ENCODE results near the gene ZNF316.
"Not testable (repeated sequence)": the region's sequence is repeated elsewhere in the genome, so short reads cannot be mapped to it uniquely, and the experiment has no call there.

ZNF316 gene

DNA sequence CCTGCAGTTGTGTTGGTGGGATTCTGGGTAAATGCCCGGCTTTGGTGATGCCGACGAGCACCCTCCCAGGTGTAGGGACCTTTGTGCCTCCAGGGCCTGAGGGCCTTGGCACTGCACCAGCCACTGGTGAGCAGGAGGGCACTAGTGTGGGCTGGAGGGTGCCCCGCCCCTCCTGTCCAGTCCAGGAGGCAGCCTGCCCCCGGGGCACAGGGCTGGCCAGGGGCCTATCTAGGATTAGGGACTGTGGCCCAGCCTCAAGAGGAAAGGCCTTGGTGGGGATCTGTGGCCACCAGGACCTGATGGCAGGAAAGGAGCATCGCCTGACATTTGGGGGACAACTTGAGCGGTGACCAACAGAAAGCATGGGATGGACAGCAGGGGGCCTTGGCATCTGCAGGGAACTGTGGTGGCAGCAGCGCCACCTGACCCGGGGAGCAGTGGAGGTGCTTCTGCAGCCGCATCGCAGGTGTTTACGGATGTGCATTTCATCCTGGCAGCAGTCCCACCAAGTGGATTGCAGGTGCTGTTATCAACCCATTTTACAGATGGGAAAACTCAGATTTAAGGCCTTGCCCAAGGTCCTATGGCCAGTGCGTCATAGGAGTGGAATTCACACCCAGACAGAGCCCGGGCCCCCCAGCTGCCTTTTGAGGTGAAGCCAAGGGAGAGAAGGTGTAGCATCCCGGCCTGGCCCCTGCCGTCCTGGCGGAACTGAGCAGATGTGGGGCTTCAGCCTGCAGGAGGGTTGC, 11.1 kb downstream of the ZNF316 start:
- no peak for DNase-seq

DNA sequence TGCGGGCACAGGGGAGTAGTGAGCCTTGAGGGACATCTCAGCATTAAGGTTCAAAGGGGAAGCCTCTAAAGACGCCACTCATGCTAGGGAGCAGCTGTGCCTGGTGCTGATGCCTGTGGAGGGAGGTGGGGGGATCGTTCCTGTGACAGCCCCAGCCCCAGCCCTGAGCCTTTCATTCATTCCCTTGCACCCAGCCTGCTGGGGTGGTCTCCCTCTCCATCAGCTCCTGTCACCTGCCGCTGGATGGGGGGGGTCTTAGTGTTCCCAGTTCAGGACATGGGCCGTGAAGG, 11.6 kb downstream of the ZNF316 start:
- DNase-seq = no peak

DNA sequence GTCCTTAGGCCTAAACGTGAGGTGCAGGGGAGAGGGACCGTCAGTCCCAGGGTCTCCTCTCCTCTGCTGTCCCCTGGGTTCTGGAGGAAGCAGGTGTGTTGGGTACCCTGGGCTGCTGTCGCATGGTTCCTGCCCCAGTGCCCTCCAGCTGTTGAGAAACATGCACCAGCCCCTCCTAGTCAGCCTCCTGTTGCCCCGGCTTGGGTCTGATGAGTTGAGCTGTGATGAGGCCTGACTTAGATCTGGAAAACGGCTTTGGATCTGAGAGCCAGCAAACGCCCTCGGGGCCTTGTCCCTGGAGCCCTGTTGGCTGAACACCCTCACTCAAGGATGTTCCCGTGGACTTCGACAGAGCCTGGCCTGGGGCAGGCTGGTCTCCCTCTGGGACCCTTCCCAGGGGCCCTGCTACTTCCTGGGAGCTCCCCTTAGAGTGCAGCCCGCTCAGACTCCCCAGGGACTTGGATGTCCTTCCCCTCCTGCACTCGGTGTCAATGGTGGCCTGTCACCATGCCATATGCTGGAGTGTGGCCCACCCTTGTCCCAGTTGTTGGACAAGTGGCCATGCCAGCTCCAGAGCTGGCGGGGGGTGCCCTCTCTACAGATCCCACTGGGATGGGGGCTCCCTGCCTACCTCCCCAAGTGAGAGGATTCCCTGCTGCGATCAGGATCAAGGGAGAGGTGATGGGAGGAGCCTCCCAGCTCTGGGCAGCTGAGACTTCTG, 12.3 kb downstream of the ZNF316 start:
- no peak for DNase-seq

DNA sequence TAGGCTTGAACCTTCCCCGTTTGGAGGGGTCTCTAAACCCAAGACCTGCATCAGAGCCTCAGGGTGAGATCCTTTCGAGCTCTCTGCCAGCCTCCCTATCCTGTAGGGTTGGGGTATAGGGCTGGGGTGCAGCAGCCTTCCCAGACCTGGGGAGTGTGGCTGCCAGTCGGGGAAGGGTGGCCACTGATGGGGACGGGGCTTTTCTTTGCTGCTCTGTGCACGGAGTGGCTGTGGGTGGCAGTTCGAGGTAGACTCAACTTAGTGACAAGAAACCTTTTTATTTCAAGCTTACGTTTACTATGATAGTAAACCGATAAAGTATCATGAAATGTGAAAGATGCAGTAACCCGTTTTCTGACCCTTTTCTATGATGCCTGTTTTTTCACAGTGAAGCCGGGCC, 13.0 kb downstream of the ZNF316 start:
- no peak for DNase-seq

DNA sequence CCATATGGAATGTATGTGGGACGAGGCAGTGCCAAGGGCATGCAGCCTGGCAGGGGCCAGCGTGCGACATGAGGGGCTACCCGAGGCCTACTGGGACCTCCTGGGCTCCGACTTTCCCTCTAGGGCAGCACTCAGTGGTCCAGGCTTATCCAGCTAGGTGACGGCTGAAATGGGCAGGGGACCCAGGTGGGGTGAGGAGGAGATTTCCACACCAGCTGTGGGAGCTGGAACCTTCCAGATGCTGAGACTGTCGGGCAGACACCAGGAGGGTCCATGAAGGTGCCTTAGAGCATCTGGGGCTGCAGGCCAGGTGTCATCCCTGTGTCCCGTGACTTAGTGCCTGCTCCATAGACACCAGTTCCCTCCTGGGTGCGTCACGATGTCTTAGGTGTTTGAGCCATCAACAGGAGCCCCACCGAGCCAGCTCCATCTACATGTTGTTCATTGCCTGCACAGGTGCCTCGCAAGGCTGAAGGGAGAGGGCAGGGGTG, 13.4 kb downstream of the ZNF316 start:
- DNase-seq = no peak

DNA sequence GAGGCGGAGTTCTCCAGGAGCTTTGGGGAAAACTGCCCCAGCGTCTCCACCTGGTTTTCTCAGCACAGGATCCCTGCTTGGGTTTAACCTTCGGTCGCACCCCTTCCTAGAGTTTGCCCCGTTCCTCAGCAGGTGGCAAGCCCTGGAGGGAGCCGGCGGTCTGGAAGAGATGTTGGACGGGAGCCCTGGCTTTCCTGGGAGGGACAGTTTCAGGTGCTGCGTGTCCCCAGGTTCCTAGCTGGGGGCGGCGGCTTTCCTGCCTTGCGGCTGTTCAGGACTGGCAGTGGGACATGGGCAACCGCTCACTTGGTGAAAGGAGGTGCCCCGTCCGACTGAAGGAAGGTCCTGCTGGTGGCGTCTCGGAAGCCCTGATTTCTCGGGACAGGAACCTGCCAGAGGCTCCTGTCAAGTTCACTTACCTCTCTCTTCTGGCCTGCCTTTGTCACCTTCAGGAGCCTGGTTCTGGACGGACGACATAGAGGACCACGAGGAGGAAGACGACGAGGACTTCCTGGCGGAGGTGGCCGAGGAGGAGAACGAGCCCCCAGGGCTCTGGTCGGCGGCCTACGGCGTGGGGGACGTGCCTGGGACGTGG, 14.8 kb downstream of the ZNF316 start:
- no peak for DNase-seq

DNA sequence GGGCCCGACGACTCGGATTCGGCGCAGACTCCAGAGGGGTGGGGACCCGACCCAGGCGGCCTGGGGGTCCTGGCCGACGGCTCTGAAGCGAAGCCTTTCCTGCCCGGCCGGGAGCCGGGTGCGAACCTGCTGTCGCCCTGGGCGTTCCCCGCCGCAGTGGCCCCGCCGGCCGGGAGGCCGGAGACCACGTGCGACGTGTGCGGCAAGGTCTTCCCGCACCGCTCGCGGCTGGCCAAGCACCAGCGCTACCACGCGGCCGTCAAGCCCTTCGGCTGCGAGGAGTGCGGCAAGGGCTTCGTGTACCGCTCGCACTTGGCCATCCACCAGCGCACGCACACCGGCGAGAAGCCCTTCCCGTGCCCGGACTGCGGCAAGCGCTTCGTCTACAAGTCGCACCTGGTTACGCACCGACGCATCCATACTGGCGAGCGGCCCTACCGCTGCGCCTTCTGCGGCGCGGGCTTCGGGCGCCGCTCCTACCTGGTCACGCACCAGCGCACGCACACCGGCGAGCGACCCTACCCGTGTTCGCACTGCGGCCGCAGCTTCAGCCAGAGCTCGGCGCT, 15.4 kb downstream of the ZNF316 start:
- no peak for DNase-seq

DNA sequence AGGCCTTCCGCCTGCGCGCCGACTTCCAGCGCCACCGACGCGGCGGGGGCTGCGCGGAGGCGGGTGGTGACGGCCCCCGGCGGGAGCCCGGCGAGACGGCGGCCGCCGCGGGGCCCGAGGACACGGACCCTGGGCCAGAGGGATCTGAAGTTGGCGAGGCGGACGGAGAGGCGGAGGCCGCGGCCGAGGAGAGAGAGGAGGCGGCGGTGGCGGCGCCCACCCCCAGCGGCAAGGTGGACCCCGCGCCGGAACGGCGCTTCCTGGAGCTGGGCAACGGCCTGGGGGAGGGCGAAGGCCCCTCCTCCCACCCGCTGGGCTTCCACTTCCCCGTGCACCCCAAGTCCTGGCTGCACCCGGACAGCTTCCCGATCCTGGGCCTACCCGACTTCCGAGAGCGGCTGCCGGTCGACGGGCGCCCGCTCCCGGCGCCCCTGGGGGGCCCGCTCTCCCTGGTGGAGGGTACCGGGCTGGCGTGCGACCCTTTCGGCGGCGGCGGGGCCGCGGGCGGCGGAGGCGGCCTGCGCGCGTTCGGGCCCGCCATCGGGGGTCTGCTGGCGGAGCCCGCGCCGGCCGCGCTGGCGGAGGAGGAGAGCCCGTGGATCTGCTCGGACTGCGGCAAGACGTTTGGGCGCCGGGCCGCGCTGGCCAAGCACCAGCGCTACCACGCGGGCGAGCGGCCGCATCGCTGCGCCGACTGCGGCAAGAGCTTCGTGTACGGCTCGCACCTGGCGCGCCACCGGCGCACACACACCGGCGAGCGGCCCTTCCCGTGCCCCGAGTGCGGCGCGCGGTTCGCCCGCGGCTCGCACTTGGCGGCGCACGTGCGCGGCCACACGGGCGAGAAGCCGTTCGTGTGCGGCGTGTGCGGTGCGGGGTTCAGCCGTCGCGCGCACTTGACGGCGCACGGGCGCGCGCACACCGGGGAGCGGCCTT, 16.2 kb downstream of the ZNF316 start:
- DNase-seq = no peak

DNA sequence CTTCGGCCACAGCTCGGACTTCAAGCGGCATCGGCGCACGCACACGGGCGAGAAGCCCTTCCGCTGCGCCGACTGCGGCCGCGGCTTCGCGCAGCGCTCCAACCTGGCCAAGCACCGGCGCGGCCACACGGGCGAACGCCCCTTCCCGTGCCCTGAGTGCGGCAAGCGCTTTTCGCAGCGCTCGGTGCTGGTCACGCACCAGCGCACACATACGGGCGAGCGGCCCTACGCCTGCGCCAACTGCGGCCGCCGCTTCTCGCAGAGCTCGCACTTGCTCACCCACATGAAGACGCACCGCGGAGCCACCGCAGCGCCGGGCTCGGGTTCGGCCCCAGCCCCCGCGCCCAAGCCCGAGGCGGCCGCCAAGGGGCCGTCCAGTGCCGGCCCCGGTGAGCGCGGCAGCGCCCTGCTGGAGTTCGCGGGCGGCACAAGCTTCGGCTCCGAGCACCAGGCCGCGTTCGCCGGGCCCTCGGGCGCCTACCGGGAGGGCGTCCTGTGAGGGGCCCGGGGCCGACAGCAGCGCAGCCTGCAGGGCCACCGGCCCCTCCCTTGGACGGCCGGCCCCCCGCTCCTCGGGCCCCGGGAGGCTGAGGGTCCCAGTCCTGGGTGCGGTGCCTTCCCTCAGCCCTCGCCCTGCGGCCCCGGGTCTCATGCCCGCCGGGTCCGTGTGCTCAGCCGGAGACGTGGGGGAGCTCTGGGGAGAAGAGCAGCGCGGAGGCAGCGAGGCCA, 17.2 kb downstream of the ZNF316 start:
- DNase-seq = no peak

DNA sequence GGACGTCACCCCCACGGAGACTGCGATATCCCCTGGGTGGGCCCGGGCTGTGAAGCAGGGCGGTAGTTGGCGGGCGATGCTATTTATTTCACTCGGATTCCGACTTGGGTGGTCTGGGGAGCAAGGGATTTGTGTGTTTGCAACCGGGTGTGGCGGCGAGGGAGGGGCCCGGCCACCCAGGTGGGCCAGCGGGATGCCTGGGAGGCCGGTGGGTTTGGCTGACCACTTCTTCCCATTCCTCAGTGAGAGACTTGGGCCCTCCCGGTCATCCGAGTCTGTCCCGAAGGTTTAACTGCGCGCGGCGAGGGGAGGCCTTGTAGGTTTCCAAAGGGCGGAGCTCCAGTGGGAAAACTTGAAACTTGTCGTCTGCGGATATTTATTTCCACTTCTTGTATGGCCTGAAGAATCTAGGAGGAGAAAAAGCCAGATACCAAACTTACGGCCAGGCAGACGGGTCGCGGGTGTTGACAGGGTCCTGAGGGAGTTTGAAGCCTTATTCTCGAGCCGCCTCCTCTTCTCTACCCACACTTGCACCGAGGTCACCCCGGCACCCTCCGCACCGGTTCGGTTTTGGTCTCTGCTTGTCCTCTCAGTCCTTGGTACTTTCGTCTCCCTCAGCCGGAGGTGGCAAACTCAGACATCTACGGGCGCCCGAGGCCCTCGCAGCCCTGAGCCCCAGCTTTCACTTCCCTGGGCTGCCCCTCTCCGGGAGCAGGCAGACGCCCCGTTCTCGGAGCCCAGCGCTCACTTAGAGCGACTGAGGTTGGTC, 17.9 kb downstream of the ZNF316 start:
- no peak for DNase-seq

DNA sequence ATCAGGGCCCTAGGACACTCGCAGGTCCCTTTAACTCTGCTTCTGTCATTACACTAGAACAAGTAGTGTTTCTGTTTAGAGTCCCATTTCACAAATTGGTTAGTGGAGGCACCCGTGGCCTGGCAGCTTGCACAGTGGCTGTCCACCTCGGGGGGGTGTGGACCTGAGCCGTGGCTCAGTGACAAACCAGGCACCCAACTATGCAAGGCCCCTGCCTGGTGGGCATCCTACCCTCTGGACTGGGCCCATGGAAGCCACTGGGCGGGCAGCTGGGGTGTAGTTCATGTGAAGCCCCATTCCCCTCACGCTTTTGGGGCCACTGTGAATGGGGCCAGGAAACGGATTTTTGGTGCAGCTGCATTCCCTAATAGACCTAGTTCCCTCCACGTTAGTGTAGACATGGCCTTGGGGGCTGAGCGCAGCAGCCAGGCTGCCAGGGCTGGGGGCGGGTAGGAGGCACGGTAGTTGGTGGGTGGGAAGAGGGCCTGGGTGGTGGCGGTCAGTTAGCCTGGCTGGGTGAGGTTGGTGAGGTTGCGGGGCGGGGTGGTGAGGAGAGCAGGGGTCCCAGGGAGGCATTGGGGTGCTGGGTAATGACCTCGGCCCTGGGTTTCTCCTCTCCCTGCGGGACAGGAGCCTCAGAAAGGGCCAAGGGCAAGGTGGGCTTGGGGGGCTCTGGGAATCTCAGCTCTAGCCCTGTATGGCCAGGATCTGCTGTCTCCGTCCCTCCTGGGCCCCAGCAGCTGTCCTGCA, 18.7 kb downstream of the ZNF316 start:
- DNase-seq = no peak

DNA sequence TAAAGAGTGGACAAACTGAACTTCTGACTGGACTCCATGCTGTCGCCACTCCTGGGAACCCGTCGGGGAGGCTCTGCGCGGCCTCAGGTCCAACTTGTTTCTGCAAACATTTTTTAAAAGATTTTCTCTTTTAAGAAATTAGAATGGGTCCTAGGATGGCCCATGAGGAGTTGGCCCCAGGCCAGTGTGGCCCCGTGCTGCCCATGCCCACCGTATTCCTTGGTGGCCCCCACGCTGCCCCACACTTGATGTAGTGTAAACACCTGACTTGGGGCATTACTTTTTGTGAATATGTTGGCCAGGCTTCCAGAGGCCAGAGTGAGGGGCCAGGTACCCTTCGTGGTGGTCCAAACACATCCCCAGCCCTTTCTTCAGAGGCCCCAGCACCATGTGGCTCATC, 19.3 kb downstream of the ZNF316 start:
- DNase-seq = no peak

DNA sequence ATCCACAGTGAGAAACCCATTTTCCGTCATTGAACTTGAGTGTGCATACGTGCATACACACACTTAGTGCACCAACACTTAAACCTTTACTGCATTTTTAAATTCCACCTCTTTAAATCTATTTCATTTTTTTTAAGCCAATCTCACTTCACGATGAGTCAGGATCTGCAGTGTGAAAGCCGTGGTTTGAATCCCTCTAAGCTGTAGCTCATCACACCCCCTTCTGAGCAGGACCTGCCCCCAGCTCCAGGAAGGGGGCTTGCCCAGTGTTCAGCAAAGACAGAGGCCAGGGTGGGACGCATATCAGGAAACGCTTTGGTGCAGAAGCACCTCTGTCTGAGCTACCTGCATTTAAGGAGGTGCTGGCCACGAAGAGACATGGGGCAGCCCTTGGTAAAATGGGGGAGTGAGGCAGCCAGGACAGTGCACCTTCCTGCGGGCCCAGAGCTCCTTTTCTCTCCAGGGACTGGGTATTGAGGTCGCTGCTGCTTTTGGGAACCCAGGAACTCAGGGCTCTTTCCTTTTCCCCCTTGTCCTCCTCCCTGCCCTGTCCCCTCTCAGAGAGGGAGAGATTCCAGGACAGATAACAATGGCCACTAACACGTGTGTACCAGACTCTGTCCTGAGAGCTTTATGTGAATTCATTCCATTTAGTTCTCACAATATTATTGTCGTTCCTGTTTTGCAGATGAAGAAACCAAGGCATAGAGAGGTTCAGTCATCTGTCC, 21.7 kb downstream of the ZNF316 start:
- DNase-seq = no peak

DNA sequence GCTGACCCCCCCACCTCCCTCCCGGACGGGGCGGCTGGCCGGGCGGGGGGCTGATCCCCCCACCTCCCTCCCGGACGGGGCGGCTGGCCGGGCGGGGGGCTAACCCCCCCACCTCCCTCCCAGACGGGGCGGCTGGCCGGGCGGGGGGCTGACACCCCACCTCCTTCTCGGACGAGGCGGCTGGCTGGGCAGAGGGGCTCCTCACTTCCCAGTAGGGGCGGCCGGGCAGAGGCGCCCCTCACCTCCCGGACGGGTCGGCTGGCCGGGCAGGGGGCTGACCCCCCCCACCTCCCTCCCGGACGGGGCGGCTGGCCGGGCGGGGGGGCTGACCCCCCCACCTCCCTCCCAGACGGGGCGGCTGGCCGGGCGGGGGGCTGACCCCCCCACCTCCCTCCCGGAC, 33.7 kb downstream of the ZNF316 start:
- DNase-seq = not testable (repeated sequence)

DNA sequence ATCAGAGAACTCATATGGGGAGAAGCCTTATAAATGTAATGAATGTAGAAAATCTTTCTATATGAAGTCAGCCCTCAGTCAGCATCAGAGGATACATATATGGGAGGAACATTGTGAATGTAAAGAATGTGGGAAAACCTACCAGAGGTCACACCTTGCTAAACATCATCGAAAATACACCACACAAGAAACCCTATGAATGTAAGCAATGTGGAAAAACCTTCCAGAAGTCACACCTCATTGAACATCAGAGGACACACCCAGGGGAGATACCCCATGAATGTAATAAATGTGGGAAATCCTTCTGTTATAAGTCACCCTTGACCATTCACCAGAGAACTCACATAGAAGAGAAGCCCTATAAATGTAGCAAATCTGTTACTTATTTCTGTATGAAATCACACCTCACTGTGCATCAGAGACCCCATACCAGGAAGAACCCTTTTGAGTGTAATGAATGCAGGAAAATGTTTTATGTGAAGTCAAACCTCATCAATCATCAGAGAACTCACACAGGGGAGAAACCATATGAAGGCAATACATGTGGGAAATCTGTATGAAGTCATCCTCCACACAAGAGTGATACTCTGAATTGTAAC, 38.8 kb downstream of the ZNF316 start:
- no peak for DNase-seq

DNA sequence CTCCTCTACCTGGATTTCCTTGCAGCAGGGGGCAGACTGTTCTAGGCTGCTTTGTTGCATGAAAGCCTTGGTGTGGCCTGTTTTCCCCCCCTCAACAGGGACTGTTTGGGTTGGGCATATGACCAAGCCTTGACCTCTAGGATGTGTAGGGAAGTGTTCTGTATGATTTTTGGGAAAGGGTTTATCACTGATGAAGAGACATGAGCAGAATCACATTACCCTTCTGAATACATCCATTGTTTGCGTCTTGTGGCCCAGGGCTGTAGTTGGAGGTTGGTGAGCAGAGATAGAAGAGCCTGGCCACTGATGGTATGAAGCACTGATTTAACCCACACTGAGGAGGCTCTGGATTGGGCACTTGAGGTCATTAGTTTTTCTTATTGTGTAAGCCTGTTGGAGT, 43.0 kb downstream of the ZNF316 start:
- DNase-seq = no peak

DNA sequence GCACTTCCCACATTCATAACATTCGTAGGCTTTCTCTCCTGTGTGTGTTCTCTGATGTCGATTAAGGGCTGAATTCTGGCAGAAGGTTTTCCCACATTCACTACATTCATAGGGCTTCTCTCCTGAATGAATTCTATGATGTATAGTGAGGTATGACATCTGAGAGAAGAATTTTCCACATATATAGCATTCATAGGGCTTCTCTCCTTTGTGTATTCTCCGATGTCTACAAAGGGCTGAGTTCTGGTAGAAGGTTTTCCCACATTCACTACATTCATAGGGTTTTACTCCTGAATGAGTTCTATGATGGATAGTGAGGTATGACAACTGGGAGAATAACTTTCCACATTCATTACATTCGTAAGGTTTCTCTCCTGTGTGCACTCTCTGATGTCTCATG, 54.0 kb downstream of the ZNF316 start:
- DNase-seq = no peak

DNA sequence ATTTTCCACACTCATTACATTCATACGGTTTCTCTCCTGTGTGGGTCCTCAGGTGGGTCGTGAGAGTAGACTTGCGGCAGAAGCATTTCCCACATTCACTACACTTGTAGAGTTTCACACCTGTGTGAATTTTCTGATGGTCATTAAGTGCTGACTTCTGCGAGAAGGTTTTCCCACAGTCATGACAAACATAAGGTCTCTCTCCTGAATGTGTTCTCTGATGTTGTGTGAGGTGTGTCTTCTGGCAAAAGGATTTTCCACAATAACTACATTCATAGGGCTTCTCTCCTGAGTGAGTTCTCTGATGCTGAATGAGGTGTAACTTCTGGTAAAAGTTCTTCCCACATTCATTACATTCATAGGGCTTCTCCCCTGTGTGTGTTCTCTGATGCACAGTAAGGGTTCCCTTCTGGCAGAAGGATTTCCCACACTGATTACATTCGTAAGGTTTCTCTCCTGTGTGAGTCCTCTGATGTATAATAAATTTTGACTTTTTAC, 54.5 kb downstream of the ZNF316 start:
- no peak for DNase-seq

DNA sequence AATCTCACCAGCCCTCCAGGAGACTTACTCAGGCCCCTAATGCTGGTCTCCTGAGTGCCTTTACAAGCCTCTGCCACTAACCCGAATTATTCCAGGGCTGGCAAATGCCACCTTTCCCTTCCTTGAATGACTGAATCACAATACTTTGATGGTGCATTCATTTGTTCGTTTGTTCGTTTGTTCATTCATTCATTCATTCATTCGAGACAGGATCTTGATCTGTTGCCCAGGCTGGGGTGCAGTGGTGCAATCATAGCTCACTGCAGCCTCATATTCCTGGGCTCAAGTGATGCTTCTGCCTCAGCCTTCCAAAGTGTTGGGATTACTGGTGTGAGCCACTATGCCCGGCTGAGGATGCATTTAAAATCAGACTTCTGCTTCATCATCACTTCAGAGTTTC, 63.7 kb downstream of the ZNF316 start:
- DNase-seq = no peak
